ENCODE measurements around the gene MAB21L3.

The MAB21L3 gene

GRCh38 chr1:116113615-116114014 is 2.4 kb downstream of the MAB21L3 start:
- Histone ChIP-seq H4K20me1 (ENCODE audit: insufficient read depth, low read length) (no peaks in the 10 kb centered on the region), H3K9me3 (ENCODE audit: low read length) (no peaks in the 10 kb centered on the region), H3K4me2 (ENCODE audit: low read length) (no peak overlapping the region), H3K79me2 (ENCODE audit: insufficient read depth, low read length) (no peaks in the 10 kb centered on the region), H3K9me2 (ENCODE audit: low read depth, low read length) (no peaks in the 10 kb centered on the region), H3F3A (ENCODE audit: insufficient read depth, low read length) (no peaks in the 10 kb centered on the region), H3K36me3 (ENCODE audit: insufficient read depth, low read length) (no peaks in the 10 kb centered on the region), H3K4me1 (ENCODE audit: insufficient read depth, low read length, severe bottlenecking) (no peaks in the 10 kb centered on the region), H2AFZ (ENCODE audit: low read length) (no peak overlapping the region), H3K27ac (ENCODE audit: low read depth, low read length, poor library complexity, severe bottlenecking) (no peak overlapping the region), H3K9ac (ENCODE audit: low read length) (no peak overlapping the region), H3K27me3 (ENCODE audit: insufficient read depth, low read length) (no peaks in the 10 kb centered on the region; the same call in 1 of the 2 replicates), H3K4me3 (ENCODE audit: low read depth, low read length, poor library complexity, severe bottlenecking) (no peak overlapping the region)
- TF ChIP-seq CTCF (IDR thresholded peaks at IDR 0.05; ENCODE audit: low read length), result no peak
- TF ChIP-seq EZH2 (IDR thresholded peaks at IDR 0.05; ENCODE audit: borderline replicate concordance, low read length), result no peak

GRCh38 chr1:116115476-116116439 is 4.6 kb downstream of the MAB21L3 start:
- Histone ChIP-seq H3K36me3 (ENCODE audit: insufficient read depth, low read length) (no peaks in the 10 kb centered on the region), H4K20me1 (ENCODE audit: insufficient read depth, low read length) (no peaks in the 10 kb centered on the region), H3K9me2 (ENCODE audit: low read depth, low read length) (no peaks in the 10 kb centered on the region), H3K27me3 (ENCODE audit: insufficient read depth, low read length) (no peaks in the 10 kb centered on the region; the same call in 1 of the 2 replicates), H3K79me2 (ENCODE audit: insufficient read depth, low read length) (no peaks in the 10 kb centered on the region), H3K4me3 (ENCODE audit: low read depth, low read length, poor library complexity, severe bottlenecking) (no peak overlapping the region), H3K9me3 (ENCODE audit: low read length) (no peaks in the 10 kb centered on the region), H2AFZ (ENCODE audit: low read length) (no peak overlapping the region), H3F3A (ENCODE audit: insufficient read depth, low read length) (no peaks in the 10 kb centered on the region), H3K27ac (ENCODE audit: low read depth, low read length, poor library complexity, severe bottlenecking) (no peak overlapping the region), H3K9ac (ENCODE audit: low read length) (no peak overlapping the region), H3K4me2 (ENCODE audit: low read length) (no peak overlapping the region), H3K4me1 (ENCODE audit: insufficient read depth, low read length, severe bottlenecking) (no peaks in the 10 kb centered on the region)
- TF ChIP-seq EZH2 (IDR thresholded peaks at IDR 0.05; ENCODE audit: borderline replicate concordance, low read length) (no peak), CTCF (IDR thresholded peaks at IDR 0.05; ENCODE audit: low read length) (no peak)

GRCh38 chr1:116118471-116118870 is 7.3 kb downstream of the MAB21L3 start:
- no peaks in the 10 kb centered on the region for H3F3A ChIP-seq (ENCODE audit: insufficient read depth, low read length)
- H3K79me2 ChIP-seq (ENCODE audit: insufficient read depth, low read length), result no peaks in the 10 kb centered on the region
- no peak overlapping the region for H3K9ac ChIP-seq (ENCODE audit: low read length)
- no peaks in the 10 kb centered on the region; the same call in 1 of the 2 replicates for H3K27me3 ChIP-seq (ENCODE audit: insufficient read depth, low read length)
- H3K36me3 ChIP-seq (ENCODE audit: insufficient read depth, low read length), result no peaks in the 10 kb centered on the region
- no peak overlapping the region for H3K4me2 ChIP-seq (ENCODE audit: low read length)
- no peaks in the 10 kb centered on the region for H3K4me1 ChIP-seq (ENCODE audit: insufficient read depth, low read length, severe bottlenecking)
- TF ChIP-seq CTCF (IDR thresholded peaks at IDR 0.05; ENCODE audit: low read length) (no peak), EZH2 (IDR thresholded peaks at IDR 0.05; ENCODE audit: borderline replicate concordance, low read length) (no peak)
- no peaks in the 10 kb centered on the region for H4K20me1 ChIP-seq (ENCODE audit: insufficient read depth, low read length)
- H3K9me3 ChIP-seq (ENCODE audit: low read length), result no peaks in the 10 kb centered on the region
- no peak overlapping the region for H3K4me3 ChIP-seq (ENCODE audit: low read depth, low read length, poor library complexity, severe bottlenecking)
- no peaks in the 10 kb centered on the region for H3K9me2 ChIP-seq (ENCODE audit: low read depth, low read length)
- H2AFZ ChIP-seq (ENCODE audit: low read length), result no peak overlapping the region
- H3K27ac ChIP-seq (ENCODE audit: low read depth, low read length, poor library complexity, severe bottlenecking), result no peak overlapping the region

All from OCI-LY1 (cell line).